ENCODE measurements around the gene MLLT6.

DNA sequence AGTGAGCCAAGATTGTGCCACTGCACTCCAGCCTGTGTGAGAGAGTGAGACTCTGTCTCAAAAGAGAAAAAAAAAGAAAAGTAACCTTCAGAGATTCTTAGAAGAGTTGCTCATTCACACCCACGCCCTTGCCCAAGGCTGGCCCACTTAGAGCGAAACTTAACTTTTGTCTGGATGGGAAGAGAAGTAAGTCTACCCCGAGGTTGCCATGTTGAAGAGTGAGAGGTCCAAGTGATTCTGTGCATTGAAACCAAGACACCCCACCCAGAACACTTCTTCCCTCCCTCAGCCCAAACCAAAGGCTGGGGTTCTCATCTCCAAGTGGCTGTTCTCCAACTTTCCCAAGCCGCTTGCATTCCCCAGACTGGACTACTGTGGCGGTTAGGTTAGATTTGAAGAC, 22.7 kb downstream of the MLLT6 start:
- TF ChIP-seq, protein P1, sequence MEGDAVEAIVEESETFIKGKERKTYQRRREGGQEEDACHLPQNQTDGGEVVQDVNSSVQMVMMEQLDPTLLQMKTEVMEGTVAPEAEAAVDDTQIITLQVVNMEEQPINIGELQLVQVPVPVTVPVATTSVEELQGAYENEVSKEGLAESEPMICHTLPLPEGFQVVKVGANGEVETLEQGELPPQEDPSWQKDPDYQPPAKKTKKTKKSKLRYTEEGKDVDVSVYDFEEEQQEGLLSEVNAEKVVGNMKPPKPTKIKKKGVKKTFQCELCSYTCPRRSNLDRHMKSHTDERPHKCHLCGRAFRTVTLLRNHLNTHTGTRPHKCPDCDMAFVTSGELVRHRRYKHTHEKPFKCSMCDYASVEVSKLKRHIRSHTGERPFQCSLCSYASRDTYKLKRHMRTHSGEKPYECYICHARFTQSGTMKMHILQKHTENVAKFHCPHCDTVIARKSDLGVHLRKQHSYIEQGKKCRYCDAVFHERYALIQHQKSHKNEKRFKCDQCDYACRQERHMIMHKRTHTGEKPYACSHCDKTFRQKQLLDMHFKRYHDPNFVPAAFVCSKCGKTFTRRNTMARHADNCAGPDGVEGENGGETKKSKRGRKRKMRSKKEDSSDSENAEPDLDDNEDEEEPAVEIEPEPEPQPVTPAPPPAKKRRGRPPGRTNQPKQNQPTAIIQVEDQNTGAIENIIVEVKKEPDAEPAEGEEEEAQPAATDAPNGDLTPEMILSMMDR (IDR thresholded peaks at IDR 0.05): no peak
- no peak for TF ChIP-seq POLR2A (IDR thresholded peaks at IDR 0.05)

All from heart left ventricle (tissue), 13 donors.